ENCODE data around the gene SCYGR6.
"Not testable (repeated sequence)": the region's sequence is repeated elsewhere in the genome, so short reads cannot be mapped to it uniquely, and the experiment has no call there.

Gene SCYGR6

GRCh38 chr2:227724394-227725039, at the start of gene SCYGR6:
Gene SCYGR6, minus strand, starts transcription at chr2:227724757. Its CDS starts 0 bp downstream, at chr2:227724757.
- DNase-seq = no peak

- no peak for DNase-seq
Measured at GRCh38 chr2:227774011-227774624, 49.6 kb upstream of the SCYGR6 start.

GRCh38 chr2:227772932-227773331, 48.4 kb upstream of the SCYGR6 start:
- DNase-seq = no peak

GRCh38 chr2:227772197-227772661, 47.7 kb upstream of the SCYGR6 start:
- no peak for DNase-seq

- DNase-seq = no peak
Measured at GRCh38 chr2:227767830-227768229, 43.3 kb upstream of the SCYGR6 start.

GRCh38 chr2:227766373-227766883, 41.9 kb upstream of the SCYGR6 start:
- DNase-seq = no peak

GRCh38 chr2:227765788-227766372, 41.3 kb upstream of the SCYGR6 start:
- DNase-seq = no peak

GRCh38 chr2:227761740-227762476, 37.4 kb upstream of the SCYGR6 start:
- DNase-seq = no peak

GRCh38 chr2:227759411-227760118, 35.0 kb upstream of the SCYGR6 start:
- DNase-seq = no peak

- DNase-seq = not testable (repeated sequence)
Measured at GRCh38 chr2:227756261-227756660, 31.7 kb upstream of the SCYGR6 start.

GRCh38 chr2:227748079-227748478, 23.5 kb upstream of the SCYGR6 start:
- no peak for DNase-seq

- DNase-seq = no peak
Measured at GRCh38 chr2:227745594-227745993, 21.0 kb upstream of the SCYGR6 start, which contains the start of gene SCYGR8. Gene SCYGR8, plus strand, starts transcription at chr2:227745894. Its CDS starts 0 bp downstream, at chr2:227745894.

- not testable (repeated sequence) for DNase-seq
Measured at GRCh38 chr2:227740705-227741104, 16.1 kb upstream of the SCYGR6 start.

- DNase-seq = no peak
Measured at GRCh38 chr2:227739351-227739750, 14.8 kb upstream of the SCYGR6 start.

- DNase-seq = no peak
Measured at GRCh38 chr2:227728035-227728434, 3.5 kb upstream of the SCYGR6 start, which contains the start of gene SCYGR7. Gene SCYGR7, plus strand, starts transcription at chr2:227728335. Its CDS starts 0 bp downstream, at chr2:227728335.

- not testable (repeated sequence) for DNase-seq
Measured at GRCh38 chr2:227722821-227723220, 1.7 kb downstream of the SCYGR6 start.

- DNase-seq = no peak
Measured at GRCh38 chr2:227720680-227721079, 3.9 kb downstream of the SCYGR6 start.

GRCh38 chr2:227719641-227720040, 4.9 kb downstream of the SCYGR6 start:
- DNase-seq = no peak

GRCh38 chr2:227717687-227718567, 6.6 kb downstream of the SCYGR6 start, which contains the start of gene SLC19A3:
Gene SLC19A3, minus strand, starts transcription at chr2:227718028. Its CDS starts 15,710 bp downstream, at chr2:227702318.
- DNase-seq = no peak

GRCh38 chr2:227716501-227716900, 8.1 kb downstream of the SCYGR6 start:
- DNase-seq = no peak

- no peak for DNase-seq
Measured at GRCh38 chr2:227713291-227713690, 11.3 kb downstream of the SCYGR6 start.
